IMR-90 (cell line): ENCODE measurements around the gene PDZD2. TPM values are rescaled to one million over a fixed set of nuclear protein-coding genes. Genes with fewer than 3 reads are reported as not detected.

ENCODE experiments used
- ATAC-seq: fragments of 200-7000 bp; cut with Tn5 transposase; 2 replicates; pipeline ENCODE4 v1.9.1; 2020; ENCODE audit warnings: low read depth, mild to moderate bottlenecking, moderate library complexity
- BruUV-seq: library from RNA; stranded (reverse); fragments of 400-500 nt; replicated peaks from 2 replicates; lab custom pipeline; 2021; lab: Mats Ljungman, UMichigan
- CTCF ChIA-PET: fragments of 300-600 bp; formaldehyde crosslinking; extraction: SDS; loops from one replicate; lab custom pipeline; 2021; ENCODE audit warnings: antibody characterized with exemption; lab: Yijun Ruan, JAX
- POLR2A ChIA-PET: fragments of 300-600 bp; sonication (Branson Sonifier 250); formaldehyde crosslinking; loops from one replicate; lab custom pipeline; 2022; ENCODE audit warnings: antibody characterized with exemption; ENCODE audit not compliant: unreplicated experiment; lab: Charles Lee
- DNase-seq: peaks from one replicate; pipeline ENCODE4 v3.0.0; 2013
- H2AFZ ChIP-seq: replicated peaks from 2 replicates; pipeline ENCODE3; 2013; ENCODE audit warnings: low read length, mild to moderate bottlenecking; ENCODE audit not compliant: poor library complexity
- H2AK5ac ChIP-seq: 2 replicates; pipeline ENCODE4 v1.6.1; 2013; ENCODE audit warnings: low read depth, low read length, inconsistent platforms
- H2AK9ac ChIP-seq: replicated peaks from 2 replicates; pipeline ENCODE3; 2013; ENCODE audit warnings: mild to moderate bottlenecking, low read depth, low read length, moderate library complexity; ENCODE audit not compliant: poor library complexity
- H2BK120ac ChIP-seq: 2 replicates; pipeline ENCODE4 v1.6.1; 2013; ENCODE audit warnings: low read depth, low read length, inconsistent platforms
- H2BK15ac ChIP-seq: 3 replicates; pipeline ENCODE4 v1.6.1; 2013; ENCODE audit warnings: low read depth, low read length, inconsistent platforms
- H2BK20ac ChIP-seq: 2 replicates; pipeline ENCODE4 v1.6.1; 2013; ENCODE audit warnings: low read depth, mild to moderate bottlenecking, inconsistent platforms, low read length, moderate library complexity
- H2BK5ac ChIP-seq: 2 replicates; pipeline ENCODE4 v1.6.1; 2013; ENCODE audit warnings: mild to moderate bottlenecking, low read depth, low read length, inconsistent platforms; ENCODE audit not compliant: poor library complexity, severe bottlenecking
- H3K14ac ChIP-seq: replicated peaks from 2 replicates; pipeline ENCODE4 v1.6.1; 2013; ENCODE audit warnings: low read depth, low read length, inconsistent platforms
- H3K18ac ChIP-seq: 2 replicates; pipeline ENCODE4 v1.6.1; 2013; ENCODE audit warnings: low read depth, low read length, control low read depth
- H3K23ac ChIP-seq: 2 replicates; pipeline ENCODE4 v1.6.1; 2013; ENCODE audit warnings: low read depth, low read length, inconsistent platforms
- H3K27ac ChIP-seq: 2 replicates; pipeline ENCODE4 v1.5.1; 2013; ENCODE audit warnings: mild to moderate bottlenecking, control low read depth, low read length; ENCODE audit not compliant: insufficient read depth
- H3K27me3 ChIP-seq: 2 replicates; pipeline ENCODE4 v1.6.1; 2013; ENCODE audit warnings: low read length; ENCODE audit not compliant: control insufficient read depth, insufficient read depth
- H3K36me3 ChIP-seq: 2 replicates; pipeline ENCODE4 v1.6.1; 2013; ENCODE audit warnings: low read length, mixed read lengths; ENCODE audit not compliant: control insufficient read depth, insufficient read depth
- H3K4ac ChIP-seq: 2 replicates; pipeline ENCODE4 v1.6.1; 2013; ENCODE audit warnings: low read depth, low read length, inconsistent platforms
- H3K4me1 ChIP-seq: 2 replicates; pipeline ENCODE4 v1.6.1; 2013; ENCODE audit warnings: low read length, mixed read lengths; ENCODE audit not compliant: control insufficient read depth, insufficient read depth
- H3K4me2 ChIP-seq: 2 replicates; pipeline ENCODE4 v1.6.1; 2013; ENCODE audit warnings: low read depth, mild to moderate bottlenecking, control low read depth, low read length, moderate library complexity
- H3K4me3 ChIP-seq: 2 replicates; pipeline ENCODE4 v1.5.1; 2013; ENCODE audit warnings: low read depth, mild to moderate bottlenecking, control low read depth, low read length, moderate library complexity; ENCODE audit not compliant: insufficient read depth
- H3K56ac ChIP-seq: 2 replicates; pipeline ENCODE4 v1.6.1; 2013; ENCODE audit warnings: low read length, inconsistent platforms; ENCODE audit not compliant: insufficient read depth; ENCODE audit errors: extremely low read depth
- H3K79me1 ChIP-seq, 2 experiments: 2 replicates each; pipeline ENCODE4 v1.6.1; 2013; ENCODE audit warnings: low read length in 2 of 2, inconsistent platforms in 1 of 2, low read depth in 1 of 2
- H3K9ac ChIP-seq: 2 replicates; pipeline ENCODE4 v1.6.1; 2013; ENCODE audit warnings: low read depth, low read length, control low read depth
- H3K9me1 ChIP-seq: 2 replicates; pipeline ENCODE4 v1.6.1; 2013; ENCODE audit warnings: low read length, inconsistent platforms; ENCODE audit not compliant: insufficient read depth
- H3K9me3 ChIP-seq: 2 replicates; pipeline ENCODE4 v1.6.1; 2013; ENCODE audit warnings: low read length; ENCODE audit not compliant: control insufficient read depth, insufficient read depth
- H4K20me1 ChIP-seq: 2 replicates; pipeline ENCODE4 v1.6.1; 2013; ENCODE audit warnings: low read length, inconsistent platforms; ENCODE audit not compliant: insufficient read depth
- H4K5ac ChIP-seq: 2 replicates; pipeline ENCODE4 v1.6.1; 2013; ENCODE audit warnings: mild to moderate bottlenecking, low read depth, low read length, control low read depth
- H4K8ac ChIP-seq, 2 experiments: 2 replicates each; pipeline ENCODE4 v1.6.1; 2013; ENCODE audit warnings: low read depth in 2 of 2, low read length in 2 of 2, control low read depth in 1 of 2, inconsistent platforms in 1 of 2
- H4K91ac ChIP-seq: 2 replicates; pipeline ENCODE4 v1.6.1; 2013; ENCODE audit warnings: low read depth, low read length, inconsistent platforms; ENCODE audit not compliant: insufficient read depth
- BHLHE40 ChIP-seq: fragments of 150-350 bp; IDR thresholded peaks from 2 replicates; pipeline ENCODE4 v1.6.1; 2016; ENCODE audit warnings: mild to moderate bottlenecking, low read depth, low read length
- CHD1 ChIP-seq: IDR thresholded peaks from 2 replicates; pipeline ENCODE4 v1.6.1; 2012; ENCODE audit warnings: low read depth, low read length, improper control_type of control experiment
- FOS ChIP-seq: fragments of 150-350 bp; IDR thresholded peaks from 2 replicates; pipeline ENCODE4 v1.6.1; 2016; ENCODE audit warnings: low read depth, low read length
- MAZ ChIP-seq: IDR thresholded peaks from 2 replicates; pipeline ENCODE4 v1.6.1; 2012; ENCODE audit warnings: low read depth, mild to moderate bottlenecking, low read length, improper control_type of control experiment, moderate library complexity, borderline replicate concordance
- MXI1 ChIP-seq: IDR thresholded peaks from 2 replicates; pipeline ENCODE4 v1.6.1; 2012; ENCODE audit warnings: low read depth, mild to moderate bottlenecking, low read length, moderate library complexity, borderline replicate concordance
- NFE2L2 ChIP-seq: fragments of 150-350 bp; IDR thresholded peaks from 2 replicates; pipeline ENCODE4 v1.6.1; 2016; ENCODE audit warnings: low read depth, mild to moderate bottlenecking, low read length
- POLR2A ChIP-seq: IDR thresholded peaks from 2 replicates; pipeline ENCODE4 v1.6.1; 2012; ENCODE audit warnings: mild to moderate bottlenecking, low read depth, low read length
- RAD21 ChIP-seq: IDR thresholded peaks from 2 replicates; pipeline ENCODE4 v1.6.1; 2012; ENCODE audit warnings: low read length, improper control_type of control experiment
- RCOR1 ChIP-seq: IDR thresholded peaks from 2 replicates; pipeline ENCODE4 v1.6.1; 2012; ENCODE audit warnings: mild to moderate bottlenecking, low read length, improper control_type of control experiment; ENCODE audit not compliant: insufficient replicate concordance
- SMC3 ChIP-seq: fragments of 150-350 bp; IDR thresholded peaks from 2 replicates; pipeline ENCODE4 v1.6.1; 2016; ENCODE audit warnings: low read depth, mild to moderate bottlenecking, antibody characterized with exemption, low read length, moderate library complexity
- WGBS, 2 experiments: methylation state at CpG; one replicate each; pipeline versions ENCODE4 v1.1.5 to v1.1.7; 2013; ENCODE audit warnings: missing lambda C conversion rate in 2 of 2; ENCODE audit not compliant: insufficient read length in 1 of 2; ENCODE audit errors: extremely low coverage in 2 of 2; 5-methylcytosine and 5-hydroxymethylcytosine counted together
- dilution Hi-C: fragments of 300-500 bp; cut with HindIII; formaldehyde crosslinking; loops from one replicate; pipeline ENCODE4 v1.14.3; 2018; ENCODE audit warnings: low sequenced_read_pairs; ENCODE audit not compliant: unreplicated experiment
- in situ Hi-C: fragments of 300-500 bp; cut with MboI; formaldehyde crosslinking; loops from 3 replicates; pipeline ENCODE4 v1.14.3; 2019; ENCODE audit warnings: low sequenced_read_pairs, inconsistent platforms, mixed read lengths
- intact Hi-C: fragments of 100-400 bp; cut with micrococcal nuclease; formaldehyde crosslinking; loops from 2 replicates; pipeline ENCODE4 v1.10.0; 2022
- polyA plus RNA-seq, 3 experiments: library from polyadenylated mRNA; depleted of rRNA; stranded (reverse); fragments of >200 nt; gene quantifications; 2 replicates each; pipeline ENCODE4 v1.2.3, GENCODE V29; 2012; ENCODE audit warnings: low replicate concordance in 1 of 3
- total RNA-seq: library from RNA; depleted of rRNA; stranded (reverse); fragments of >200 nt; gene quantifications from 2 replicates; pipeline ENCODE4 v1.2.3, GENCODE V29; 2012
- TF ChIP-seq, protein P1 (sequence below): conservative IDR thresholded peaks from 2 replicates; pipeline ENCODE4 v1.5.1; 2012; ENCODE audit warnings: mild to moderate bottlenecking, low read depth, low read length, improper control_type of control experiment

PDZD2 gene
- total and polyA plus RNA-seq, 2 of the 4 experiments (the other 2 are of a cell fraction), result under 0.01 to 0.02 TPM

DNA sequence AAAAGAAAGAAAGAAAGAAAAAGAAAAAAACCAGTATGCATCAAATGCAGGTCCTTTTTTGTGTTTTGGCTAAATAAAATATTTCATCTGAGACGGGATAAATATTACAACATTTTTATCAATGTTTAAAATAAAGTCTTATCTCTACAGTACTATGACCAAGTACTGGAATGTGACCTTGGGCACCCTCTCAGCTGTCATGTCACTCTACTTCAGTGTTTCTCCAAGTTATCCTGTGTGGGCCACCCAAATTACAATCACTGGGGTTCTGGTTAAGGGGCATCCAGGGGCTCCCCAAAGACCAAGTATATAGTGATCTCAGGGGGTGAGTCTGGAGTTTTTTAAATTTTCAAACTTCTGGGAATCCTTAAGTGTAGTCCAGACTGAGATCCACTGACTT lies 3.5 kb upstream of the PDZD2 start:
- Histone ChIP-seq H3K18ac (no peak overlapping the region), H3K4me3 (no peak overlapping the region), H4K91ac (no peak overlapping the region), H3K14ac (no peak overlapping the region), H3K36me3 (no peaks in the 10 kb centered on the region), H2BK120ac (no peak overlapping the region), H3K79me1 (no peaks in the 10 kb centered on the region), H4K20me1 (no peaks in the 10 kb centered on the region), H2AFZ (no peak overlapping the region), H3K27ac (no peak overlapping the region), H4K8ac (no peak overlapping the region), H2AK9ac (no peak overlapping the region), H3K9me1 (0 out of 2 replicates have a peak, but pooled peaks cover 2% of the 10 kb centered on the region), H3K4me2 (no peak overlapping the region), H2BK20ac (no peak overlapping the region), H3K27me3 (peaks cover 29% of the 10 kb centered on the region), H3K23ac (no peak overlapping the region), H3K9ac (no peak overlapping the region), H3K4me1 (no peaks in the 10 kb centered on the region; the same call in 1 of the 2 replicates), H2BK5ac (no peak overlapping the region), H3K9me3 (no peaks in the 10 kb centered on the region), H3K4ac (no peak overlapping the region), H4K5ac (no peak overlapping the region), H3K56ac (no peak overlapping the region), H2BK15ac (no peak overlapping the region), H2AK5ac (no peak overlapping the region)
- no TSS peak for BruUV-seq
- in situ Hi-C loops, result no loop called here
- no CpG with 5 or more reads among the region's 1 CpG for WGBS, 2 experiments
- intact Hi-C loops, result no loop called here
- dilution Hi-C loops, result no loop called here
- ChIA-PET CTCF (no interaction called here), POLR2A (no interaction called here)
- ATAC-seq (no peak), DNase-seq (no peak)
- no peak for TF ChIP-seq RCOR1
- no peak for TF ChIP-seq BHLHE40
- no peak for TF ChIP-seq MAZ
- TF ChIP-seq RAD21, result no peak
- TF ChIP-seq POLR2A, result no peak
- TF ChIP-seq SMC3, result no peak
- no peak for TF ChIP-seq MXI1
- no peak for TF ChIP-seq CHD1
- TF ChIP-seq NFE2L2, result no peak
- TF ChIP-seq, protein P1, sequence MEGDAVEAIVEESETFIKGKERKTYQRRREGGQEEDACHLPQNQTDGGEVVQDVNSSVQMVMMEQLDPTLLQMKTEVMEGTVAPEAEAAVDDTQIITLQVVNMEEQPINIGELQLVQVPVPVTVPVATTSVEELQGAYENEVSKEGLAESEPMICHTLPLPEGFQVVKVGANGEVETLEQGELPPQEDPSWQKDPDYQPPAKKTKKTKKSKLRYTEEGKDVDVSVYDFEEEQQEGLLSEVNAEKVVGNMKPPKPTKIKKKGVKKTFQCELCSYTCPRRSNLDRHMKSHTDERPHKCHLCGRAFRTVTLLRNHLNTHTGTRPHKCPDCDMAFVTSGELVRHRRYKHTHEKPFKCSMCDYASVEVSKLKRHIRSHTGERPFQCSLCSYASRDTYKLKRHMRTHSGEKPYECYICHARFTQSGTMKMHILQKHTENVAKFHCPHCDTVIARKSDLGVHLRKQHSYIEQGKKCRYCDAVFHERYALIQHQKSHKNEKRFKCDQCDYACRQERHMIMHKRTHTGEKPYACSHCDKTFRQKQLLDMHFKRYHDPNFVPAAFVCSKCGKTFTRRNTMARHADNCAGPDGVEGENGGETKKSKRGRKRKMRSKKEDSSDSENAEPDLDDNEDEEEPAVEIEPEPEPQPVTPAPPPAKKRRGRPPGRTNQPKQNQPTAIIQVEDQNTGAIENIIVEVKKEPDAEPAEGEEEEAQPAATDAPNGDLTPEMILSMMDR, result no peak
- no peak for TF ChIP-seq FOS
